Activated CD8-positive, alpha-beta memory T cell treated with anti-CD3 and anti-CD28 coated beads, Interleukin-2, amount 50 U/mL, for 1 hour (primary cell): ENCODE results near the gene SPR.
A peak's percentile ranks its signal among the peaks of the same experiment; 100 is the strongest.

Experiments
- DNase-seq: peaks from one replicate; pipeline ENCODE4 v3.0.0-alpha.2; 2020; ENCODE audit errors: extremely low read depth

Gene SPR

DNA sequence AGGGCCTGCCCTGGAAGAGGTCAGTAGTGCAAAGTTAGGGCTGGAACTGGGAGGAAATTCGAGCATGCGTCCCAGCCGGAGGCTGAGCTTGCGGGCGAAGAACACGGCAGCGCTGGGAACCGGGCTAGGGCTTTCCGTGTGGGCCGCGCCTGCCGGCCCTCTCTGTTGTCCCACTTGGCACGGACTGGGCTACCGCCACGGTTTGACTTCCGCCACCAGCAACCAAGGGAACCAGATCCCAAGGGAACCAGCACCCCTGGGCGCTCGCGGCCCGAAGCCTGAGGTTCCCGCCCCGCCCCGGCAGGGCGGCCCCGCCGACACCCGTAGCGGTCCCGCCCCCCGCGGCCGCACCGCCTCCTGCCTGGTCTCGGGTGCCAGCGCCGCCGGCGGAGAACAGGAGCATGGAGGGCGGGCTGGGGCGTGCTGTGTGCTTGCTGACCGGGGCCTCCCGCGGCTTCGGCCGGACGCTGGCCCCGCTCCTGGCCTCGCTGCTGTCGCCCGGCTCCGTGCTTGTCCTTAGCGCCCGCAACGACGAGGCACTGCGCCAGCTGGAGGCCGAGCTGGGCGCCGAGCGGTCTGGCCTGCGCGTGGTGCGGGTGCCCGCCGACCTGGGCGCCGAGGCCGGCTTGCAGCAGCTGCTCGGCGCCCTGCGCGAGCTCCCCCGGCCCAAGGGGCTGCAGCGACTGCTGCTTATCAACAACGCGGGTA, at the start of gene SPR:
TSS of gene SPR (plus strand) at position 377 of the 708 bp plus-strand sequence. CDS start at position 402, 25 bp downstream.
- DNase-seq = no peak

DNA sequence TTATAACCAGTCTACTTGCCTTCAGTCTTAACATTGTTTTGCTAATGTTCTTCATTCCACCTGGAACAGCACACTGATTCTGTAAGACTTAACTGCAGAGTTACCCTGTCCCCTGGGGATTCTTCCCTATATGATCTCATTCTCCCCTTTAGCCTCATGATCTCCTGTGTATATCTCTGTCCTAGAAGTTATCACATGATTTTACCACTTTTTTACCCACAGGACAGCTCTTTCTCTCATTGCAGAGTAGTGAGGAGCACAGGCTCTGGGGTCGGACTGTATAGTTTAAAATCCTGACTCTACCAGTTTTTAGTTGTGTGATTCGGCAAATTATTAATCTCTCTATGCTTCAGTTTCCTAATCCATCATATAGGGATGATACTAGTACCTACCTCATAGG, 47.1 kb upstream of the SPR start:
- no peak for DNase-seq

DNA sequence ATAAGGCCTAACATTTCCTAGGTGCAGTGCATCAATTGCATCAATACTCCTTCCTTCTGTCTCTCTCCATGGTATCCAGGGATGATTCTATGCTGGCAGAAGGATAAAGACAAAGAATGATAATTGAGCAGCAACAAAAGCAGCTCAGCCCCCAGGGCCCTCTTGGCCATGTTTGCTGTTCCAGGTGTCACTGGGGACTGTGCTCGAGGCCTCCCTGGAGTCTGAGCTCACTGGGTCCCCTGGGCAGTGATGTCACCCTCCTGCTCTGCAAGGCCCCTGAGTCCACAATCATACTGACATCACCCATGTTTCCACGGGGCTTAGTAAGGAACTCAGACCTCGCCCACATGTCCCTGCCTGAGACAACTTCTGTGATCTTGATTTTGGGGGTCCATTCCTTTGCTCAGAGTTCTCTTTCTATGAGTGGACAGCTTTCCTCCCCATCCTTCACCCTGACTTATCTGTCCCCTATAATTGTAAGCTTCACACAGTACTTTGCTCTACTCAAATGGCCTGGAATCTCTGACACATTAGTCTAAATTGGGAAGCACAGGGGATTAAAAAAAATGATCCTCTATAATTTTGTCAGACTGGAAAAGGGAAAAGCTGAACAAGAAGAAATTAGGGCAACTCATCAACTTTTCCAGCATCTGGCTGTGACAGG, 45.6 kb upstream of the SPR start:
- DNase-seq = no peak

DNA sequence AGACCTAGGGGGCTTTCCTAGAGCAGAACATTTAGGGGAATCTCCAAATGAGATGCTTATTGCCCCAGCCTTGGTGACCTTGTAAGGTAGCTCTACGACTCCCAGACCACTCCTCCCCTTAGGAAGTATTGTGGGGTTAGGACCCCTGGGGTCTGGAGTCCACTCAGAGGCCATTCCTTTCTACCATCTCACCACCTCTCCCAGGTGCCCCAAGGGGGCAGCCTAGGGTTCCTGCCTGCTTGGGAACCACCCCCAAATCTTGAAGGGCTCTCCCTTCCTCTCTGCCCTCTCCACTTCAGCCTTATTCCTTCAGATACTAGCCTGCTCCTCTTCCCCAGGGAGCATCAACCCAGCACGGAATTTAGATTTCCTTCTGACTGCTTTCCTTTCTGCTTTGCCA, 43.9 kb upstream of the SPR start:
- no peak for DNase-seq

GRCh38 chr2:72846171-72847095, 40.8 kb upstream of the SPR start:
- DNase-seq = no peak

DNA sequence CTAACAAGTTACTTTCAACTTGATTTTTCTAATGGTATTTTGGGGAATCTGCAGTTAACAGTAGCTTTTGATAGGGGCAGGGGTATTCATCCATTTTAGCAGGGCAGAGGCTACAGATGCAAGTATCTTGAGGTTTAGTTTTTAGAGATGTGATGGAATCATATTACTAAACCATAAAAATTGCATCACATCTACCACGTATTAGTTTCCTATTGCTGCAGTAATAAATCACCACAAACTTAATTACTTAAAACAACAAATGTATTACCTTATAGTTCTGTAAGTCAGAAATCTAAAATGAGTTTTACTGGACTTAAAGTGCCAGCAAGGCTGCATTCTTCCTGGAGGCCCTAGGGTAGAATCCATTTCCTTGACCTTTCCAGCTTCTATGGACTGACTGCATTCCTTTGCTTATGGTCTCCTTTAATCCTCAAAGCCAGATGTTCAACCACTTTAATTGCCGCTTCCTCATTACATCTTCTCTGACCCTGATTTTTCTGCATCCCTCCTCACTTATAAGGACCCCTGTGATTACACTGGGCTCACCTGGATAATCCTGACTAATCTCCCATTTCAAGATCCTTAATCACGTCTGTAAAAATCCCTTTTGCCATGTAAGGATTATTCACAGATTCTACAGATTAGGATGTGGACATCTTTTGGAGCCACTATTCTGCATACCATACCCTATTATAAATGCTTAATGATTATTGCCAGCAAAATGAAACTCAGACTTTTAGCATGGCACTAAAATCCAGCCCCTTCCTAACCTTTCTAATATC, 39.5 kb upstream of the SPR start:
- no peak for DNase-seq

DNA sequence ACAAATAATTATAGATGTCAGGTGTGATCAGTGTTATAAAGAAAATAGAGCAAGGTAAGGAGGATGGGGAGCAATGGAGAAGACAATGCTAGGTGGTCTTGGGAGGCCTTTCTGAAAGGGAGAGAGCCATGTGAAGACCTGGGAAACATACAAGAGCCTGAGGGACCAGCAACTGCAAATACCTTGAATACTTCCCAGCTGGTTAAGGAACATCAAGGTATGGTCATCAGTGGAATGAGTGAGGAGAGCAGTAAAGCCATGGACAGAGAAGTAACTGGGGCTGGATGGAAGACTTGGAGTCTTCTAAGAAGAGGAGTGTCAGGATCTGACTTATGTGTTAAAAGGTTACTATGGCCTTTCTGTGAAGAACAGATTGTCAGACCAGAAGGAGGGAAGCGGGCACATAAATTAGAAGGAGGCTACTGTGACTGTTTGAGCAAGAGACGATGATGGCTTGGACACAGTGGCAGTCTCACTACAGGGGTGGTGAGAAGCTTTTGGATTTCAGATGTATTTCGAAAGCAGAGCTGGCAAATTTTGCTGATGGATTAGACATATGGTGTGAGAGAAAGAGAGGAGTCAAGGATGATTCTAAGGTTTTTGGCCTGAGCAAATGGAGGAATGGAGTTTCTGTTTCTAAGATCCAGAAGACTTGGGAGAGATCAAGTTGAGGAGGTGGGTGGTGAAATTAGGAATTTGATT, 38.6 kb upstream of the SPR start:
- no peak for DNase-seq

GRCh38 chr2:72849138-72849462, 38.1 kb upstream of the SPR start:
- DNase-seq = no peak

- DNase-seq = no peak
These were observed 35.9 kb upstream of the SPR start for GRCh38 chr2:72851333-72851732.

DNA sequence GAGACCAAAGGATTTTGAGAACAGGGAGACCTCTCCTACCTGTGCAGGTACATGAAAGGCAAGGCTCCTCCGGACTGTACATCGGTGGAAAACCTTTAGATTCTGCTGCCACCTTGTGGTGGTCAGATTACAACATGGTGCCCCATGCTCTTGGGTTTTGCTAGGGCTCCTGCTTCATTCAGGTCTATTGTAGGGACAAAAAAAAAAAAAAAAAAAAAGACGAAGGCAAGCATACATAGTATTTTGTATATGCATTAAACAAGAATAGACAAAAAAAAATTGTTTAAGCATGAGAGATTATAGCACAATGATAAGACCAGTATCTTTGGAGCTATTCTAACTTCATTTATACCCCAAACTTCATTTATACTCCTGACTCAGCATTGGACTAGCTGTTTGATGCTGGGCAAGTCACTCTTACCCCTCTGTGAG, 27.4 kb upstream of the SPR start:
- peak; percentile 40 for DNase-seq

DNA sequence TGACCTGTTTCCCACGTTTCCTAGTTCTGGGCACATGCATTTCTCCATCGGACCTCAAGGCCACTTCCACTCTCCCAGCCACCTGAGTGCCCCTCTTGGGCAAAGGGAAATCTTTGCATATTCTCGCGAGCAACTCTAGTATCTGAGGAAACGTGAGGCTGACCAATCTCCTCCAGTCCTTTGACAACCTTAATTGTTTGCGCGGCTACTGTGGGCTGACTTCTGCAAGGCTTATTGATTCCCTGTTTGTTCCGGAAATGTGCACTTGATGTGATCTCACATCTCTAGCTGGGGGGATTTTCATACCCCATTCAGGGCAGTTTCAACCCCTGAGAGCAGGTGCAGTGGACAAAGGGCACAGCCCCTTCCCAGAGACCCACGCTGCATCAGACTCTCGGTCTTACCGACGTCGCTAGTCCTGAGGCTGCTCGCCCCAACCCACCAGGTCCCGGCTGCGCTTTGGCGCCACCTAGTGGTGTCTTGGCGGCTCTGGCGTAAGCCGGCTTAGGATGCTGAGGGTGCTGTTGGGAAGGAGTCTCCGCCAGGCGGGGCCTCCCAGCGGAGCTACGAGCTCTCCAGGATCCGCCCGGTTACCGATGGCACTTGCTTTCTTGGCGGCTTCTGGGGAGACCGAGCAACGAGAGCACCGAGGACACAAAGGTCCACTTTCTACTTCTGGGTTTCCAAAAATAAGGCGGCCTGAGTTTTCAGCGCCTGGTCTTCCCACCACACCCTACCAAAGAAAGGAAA, 24.8 kb upstream of the SPR start:
- DNase-seq = peak; percentile 58

GRCh38 chr2:72863046-72863445, 24.2 kb upstream of the SPR start:
- no peak for DNase-seq

DNA sequence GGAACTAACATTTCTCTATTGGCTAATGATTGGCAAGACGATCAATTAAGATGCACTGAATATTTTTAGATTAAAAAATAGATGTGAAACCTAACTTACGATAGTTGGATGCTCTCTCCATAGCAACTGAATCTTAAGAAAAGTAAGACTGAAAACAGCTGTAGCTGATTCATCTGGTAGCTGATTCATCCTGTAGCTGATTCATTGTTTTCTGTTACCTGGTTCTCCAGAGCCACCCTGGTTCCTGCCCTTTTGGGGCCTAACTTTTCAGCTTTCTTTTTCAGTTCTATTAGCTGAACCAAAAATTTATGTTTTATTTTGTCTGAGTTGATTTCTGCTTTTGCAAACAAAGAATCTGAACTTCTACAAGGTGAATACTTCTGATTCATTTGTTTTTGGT, 22.7 kb upstream of the SPR start:
- DNase-seq = no peak

GRCh38 chr2:72871060-72871459, 16.1 kb upstream of the SPR start:
- DNase-seq = no peak

DNA sequence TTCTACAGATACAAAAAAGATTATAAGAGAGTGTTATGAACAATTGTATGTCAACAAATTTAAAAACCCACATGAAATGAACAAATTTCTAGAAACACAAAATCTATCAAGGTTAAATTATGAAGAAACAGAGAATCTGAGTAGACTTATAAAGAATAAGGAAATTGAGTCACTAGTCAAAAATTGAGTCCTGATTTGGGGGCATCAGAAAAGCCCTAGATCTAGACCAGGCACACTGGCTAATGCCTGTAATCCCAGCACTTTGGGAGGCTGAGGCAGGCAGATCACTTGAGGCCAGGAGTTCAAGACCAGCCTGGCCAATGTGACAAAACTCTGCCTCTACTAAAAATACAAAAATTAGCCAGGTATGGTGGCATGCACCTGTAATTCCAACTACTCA, 15.3 kb upstream of the SPR start:
- no peak for DNase-seq

- no peak for DNase-seq
These were observed 3.7 kb upstream of the SPR start for GRCh38 chr2:72883356-72883962.

DNA sequence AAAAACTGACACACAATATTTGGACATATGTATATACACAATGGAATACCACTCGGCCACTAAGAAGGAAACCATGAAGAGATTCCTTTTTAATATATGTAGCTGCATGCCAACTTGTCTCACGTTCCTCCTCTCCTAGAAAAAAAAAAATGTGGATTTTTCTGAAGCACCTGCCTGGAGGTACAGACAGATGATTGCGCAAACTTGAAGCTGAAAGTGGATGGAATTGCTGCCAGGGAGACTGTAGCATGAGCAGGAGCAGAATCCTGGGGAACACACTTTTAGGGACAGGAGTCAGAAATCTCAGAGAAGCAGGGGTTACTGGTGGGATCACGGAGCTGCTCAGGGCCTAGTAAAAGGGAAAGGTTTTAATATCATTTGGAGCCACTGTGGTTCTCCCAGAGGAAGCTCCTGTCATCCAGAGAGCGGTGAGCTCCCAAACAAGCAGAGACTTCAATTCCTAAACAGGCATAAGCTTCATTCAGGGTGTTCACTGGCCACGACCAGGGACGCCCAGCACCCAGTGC, 640 bp upstream of the SPR start:
- no peak for DNase-seq

DNA sequence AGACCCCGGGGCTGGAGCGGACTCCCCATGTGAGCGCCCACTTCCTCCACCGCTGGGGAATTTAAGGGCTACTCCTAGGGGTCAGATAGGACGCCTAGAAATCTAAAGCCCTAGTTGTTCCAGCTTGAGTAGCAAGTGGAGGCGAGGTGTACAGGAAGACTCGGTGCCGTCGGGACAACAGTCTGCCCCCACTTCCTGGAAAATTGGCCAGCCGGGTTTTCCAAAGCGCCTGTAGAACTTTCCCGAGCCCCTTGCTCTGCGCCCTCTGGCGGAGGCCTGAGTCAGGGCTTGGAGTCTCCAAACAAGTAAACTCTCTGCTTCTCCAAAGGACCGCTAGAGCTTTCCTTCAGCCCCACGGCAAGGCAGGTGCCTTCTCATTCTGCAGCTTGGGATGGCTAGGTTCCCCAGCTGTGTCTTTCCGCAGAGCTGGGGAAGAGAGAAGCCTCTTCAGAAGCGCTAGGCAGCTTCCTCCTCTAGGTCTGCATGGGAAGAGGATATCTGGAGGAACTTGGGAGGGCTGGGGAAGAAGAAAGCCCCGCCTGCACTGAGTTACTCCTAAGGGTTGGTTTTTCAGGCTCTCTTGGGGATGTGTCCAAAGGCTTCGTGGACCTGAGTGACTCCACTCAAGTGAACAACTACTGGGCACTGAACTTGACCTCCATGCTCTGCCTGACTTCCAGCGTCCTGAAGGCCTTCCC, 681 bp downstream of the SPR start:
- DNase-seq = no peak
